GM19043 (cell line): ENCODE results near the gene FAF1.
A peak's percentile ranks its signal among the peaks of the same experiment; 100 is the strongest.
"Not testable (repeated sequence)": the region's sequence is repeated elsewhere in the genome, so short reads cannot be mapped to it uniquely, and the experiment has no call there.

Experiments used
- ATAC-seq: cut with Tn5 transposase; IDR thresholded peaks from one replicate; pipeline ENCODE4 v1.9.1; 2021; ENCODE audit warnings: low read depth; ENCODE audit not compliant: unreplicated experiment

Gene FAF1

GRCh38 chr1:50603274-50604271, 356.5 kb downstream of the FAF1 start:
- ATAC-seq = peak; percentile 55

- ATAC-seq = no peak
Observed at GRCh38 chr1:50599546-50599945, 360.5 kb downstream of the FAF1 start.

- ATAC-seq = no peak
Observed at GRCh38 chr1:50595874-50596273, 364.2 kb downstream of the FAF1 start.

- ATAC-seq = no peak
Observed at GRCh38 chr1:50593515-50593914, 366.6 kb downstream of the FAF1 start.

- no peak for ATAC-seq
Observed at GRCh38 chr1:50591598-50591997, 368.5 kb downstream of the FAF1 start.

- no peak for ATAC-seq
Observed at GRCh38 chr1:50582346-50582745, 377.7 kb downstream of the FAF1 start.

GRCh38 chr1:50570066-50570468, 390.0 kb downstream of the FAF1 start:
- no peak for ATAC-seq

GRCh38 chr1:50568782-50569181, 391.3 kb downstream of the FAF1 start:
- ATAC-seq = no peak

GRCh38 chr1:50566405-50566804, 393.7 kb downstream of the FAF1 start:
- ATAC-seq = no peak

- ATAC-seq = no peak
Observed at GRCh38 chr1:50564417-50564816, 395.6 kb downstream of the FAF1 start.

- no peak for ATAC-seq
Observed at GRCh38 chr1:50562106-50562505, 398.0 kb downstream of the FAF1 start.

- no peak for ATAC-seq
Observed at GRCh38 chr1:50559421-50559820, 400.6 kb downstream of the FAF1 start.

- ATAC-seq = no peak
Observed at GRCh38 chr1:50553921-50554320, 406.1 kb downstream of the FAF1 start.

GRCh38 chr1:50548243-50548642, 411.8 kb downstream of the FAF1 start:
- no peak for ATAC-seq

GRCh38 chr1:50542362-50542761, 417.7 kb downstream of the FAF1 start:
- no peak for ATAC-seq

- no peak for ATAC-seq
Observed at GRCh38 chr1:50538476-50538875, 421.6 kb downstream of the FAF1 start.

GRCh38 chr1:50531601-50532000, 428.5 kb downstream of the FAF1 start:
- ATAC-seq = no peak

- no peak for ATAC-seq
Observed at GRCh38 chr1:50531027-50531426, 429.0 kb downstream of the FAF1 start.

- no peak for ATAC-seq
Observed at GRCh38 chr1:50529510-50529909, 430.6 kb downstream of the FAF1 start.

GRCh38 chr1:50527987-50528320, 432.1 kb downstream of the FAF1 start:
- ATAC-seq = not testable (repeated sequence)

- peak; percentile 71 for ATAC-seq
Observed at GRCh38 chr1:50527249-50527986, 432.6 kb downstream of the FAF1 start.

GRCh38 chr1:50526431-50526830, 433.6 kb downstream of the FAF1 start:
- ATAC-seq = no peak
